GM12878 (cell line): ENCODE results near the gene NCOA4. TPM values are rescaled to one million over a fixed set of nuclear protein-coding genes. Genes with fewer than 3 reads are reported as not detected.

Experiments used
- ATAC-seq: fragments of 200-7000 bp; cut with Tn5 transposase; 3 replicates; pipeline ENCODE4 v1.9.1; 2020; ENCODE audit warnings: mild to moderate bottlenecking, moderate library complexity
- BruUV-seq: library from RNA; stranded (reverse); fragments of 400-500 nt; replicated peaks from 2 replicates; lab custom pipeline; 2021; lab: Mats Ljungman, UMichigan
- CTCF ChIA-PET: fragments of 300-600 bp; sonication (Branson Sonifier 250); formaldehyde crosslinking; extraction: SDS; loops from one replicate; lab custom pipeline; 2021; ENCODE audit warnings: inconsistent platforms; lab: Yijun Ruan, JAX
- POLR2A ChIA-PET: fragments of 350-600 bp; formaldehyde crosslinking; extraction: SDS; loops from one replicate; lab custom pipeline; 2021; ENCODE audit warnings: inconsistent platforms; lab: Charles Lee
- RAD21 ChIA-PET: fragments of 300-600 bp; sonication (Branson Sonifier 250); formaldehyde crosslinking; loops from one replicate; lab custom pipeline; 2023; ENCODE audit warnings: antibody characterized with exemption; ENCODE audit not compliant: unreplicated experiment; lab: Charles Lee
- SMC1A ChIA-PET: fragments of 300-600 bp; sonication (Branson Sonifier 250); formaldehyde crosslinking; loops from one replicate; lab custom pipeline; 2023; ENCODE audit not compliant: unreplicated experiment, uncharacterized antibody; lab: Charles Lee
- DNase-seq: peaks from one replicate; pipeline ENCODE4 v3.0.0-alpha.2; 2011; ENCODE audit warnings: low read depth, low spot score
- FAIRE-seq: peaks from 3 replicates; lab custom pipeline; 2011; peaks lifted over from hg19 to GRCh38; lab: Jason Lieb, UNC
- H2AFZ ChIP-seq: 2 replicates; pipeline ENCODE4 v1.6.0; 2011; ENCODE audit warnings: low read depth, low read length, control low read depth; ENCODE audit not compliant: control insufficient read depth
- H3K27ac ChIP-seq: 2 replicates; pipeline ENCODE4 v1.5.1; 2011; ENCODE audit warnings: control low read depth; ENCODE audit not compliant: control insufficient read depth, insufficient read depth
- H3K27me3 ChIP-seq, 2 experiments: replicated peaks in 1 of 2; 2 replicates each; pipeline versions ENCODE4 v1.6.0 to v1.6.1; 2011; ENCODE audit warnings: low read length in 1 of 2; ENCODE audit not compliant: control insufficient read depth in 2 of 2, insufficient read depth in 2 of 2
- H3K36me3 ChIP-seq, 2 experiments: 2 replicates each; pipeline ENCODE4 v1.5.1; 2011; ENCODE audit warnings: low read length in 1 of 2; ENCODE audit not compliant: control insufficient read depth in 2 of 2, insufficient read depth in 2 of 2
- H3K4me1 ChIP-seq: 2 replicates; pipeline ENCODE4 v1.6.1; 2011; ENCODE audit warnings: mild to moderate bottlenecking, low read length, moderate library complexity, mixed read lengths; ENCODE audit not compliant: control insufficient read depth, insufficient read depth
- H3K4me2 ChIP-seq: 2 replicates; pipeline ENCODE4 v1.6.0; 2011; ENCODE audit warnings: control low read depth; ENCODE audit not compliant: control insufficient read depth, insufficient read depth
- H3K4me3 ChIP-seq: fragments of 200-600 bp; sonication (generic); 2 replicates; pipeline ENCODE4 v1.5.1; 2016
- H3K79me2 ChIP-seq: 2 replicates; pipeline ENCODE4 v1.6.0; 2011; ENCODE audit warnings: low read length; ENCODE audit not compliant: control insufficient read depth, insufficient read depth
- H3K9ac ChIP-seq: 2 replicates; pipeline ENCODE4 v1.8.0; 2011; ENCODE audit warnings: low read length, control low read depth, mixed read lengths; ENCODE audit not compliant: control insufficient read depth, insufficient read depth
- H3K9me3 ChIP-seq: replicated peaks from 3 replicates; pipeline ENCODE4 v1.5.1; 2011; ENCODE audit warnings: mild to moderate bottlenecking, low read length; ENCODE audit not compliant: control insufficient read depth, insufficient read depth
- H4K20me1 ChIP-seq: 2 replicates; pipeline ENCODE4 v1.6.0; 2011; ENCODE audit not compliant: control insufficient read depth, insufficient read depth
- GABPA ChIP-seq: IDR thresholded peaks from 2 replicates; pipeline ENCODE4 v1.6.1; 2014; ENCODE audit warnings: antibody characterized with exemption, low read depth, mild to moderate bottlenecking, inconsistent platforms
- JUND ChIP-seq: IDR thresholded peaks from 2 replicates; pipeline ENCODE4 v1.6.1; 2012; ENCODE audit warnings: low read depth, mild to moderate bottlenecking, low read length, improper control_type of control experiment, moderate library complexity
- MLLT1 ChIP-seq: fragments of 450-650 bp; IDR thresholded peaks from 2 replicates; pipeline ENCODE4 v1.6.1; 2016; ENCODE audit warnings: mild to moderate bottlenecking
- WRNIP1 ChIP-seq: IDR thresholded peaks from 2 replicates; pipeline ENCODE4 v1.6.1; 2011; ENCODE audit warnings: low read depth, low read length, improper control_type of control experiment, borderline replicate concordance
- WGBS: methylation state at CpG from one replicate; pipeline ENCODE4 v1.1.6; 2016; ENCODE audit warnings: low lambda C conversion rate; ENCODE audit not compliant: insufficient replicate concordance, insufficient coverage; ENCODE audit errors: missing lambda C conversion rate; 5-methylcytosine and 5-hydroxymethylcytosine counted together
- in situ Hi-C: fragments of 300-500 bp; cut with MboI; formaldehyde crosslinking; loops from 9 replicates; pipeline ENCODE4 v1.14.3; 2018; ENCODE audit warnings: mixed read lengths
- intact Hi-C: fragments of 100-400 bp; cut with micrococcal nuclease; formaldehyde crosslinking; loops from one replicate; pipeline ENCODE4 v1.14.2; 2022; ENCODE audit not compliant: unreplicated experiment
- polyA plus RNA-seq, 11 experiments: library from polyadenylated mRNA; depleted of rRNA in 4 of 11; unstranded in 6 of 11; stranded (reverse) in 5 of 11; fragments of >200 nt; fragmentation: Nextera tagmentation in 4 of 11; fragmentation: Illumina TruSeq in 1 of 11; extraction: Ambion mirVana in 4 of 11; extraction: Trizol in 1 of 11; gene quantifications; 1 replicate in 1 of 11; 2 replicates in 10 of 11; pipeline versions ENCODE4 v1.2.1 to v1.2.3, GENCODE V29; 2011 to 2016; ENCODE audit warnings: inconsistent platforms in 2 of 11, missing spikeins in 2 of 11, low read depth in 1 of 11
- total RNA-seq, 4 experiments: library from RNA; depleted of rRNA in 3 of 4; stranded (reverse); fragments of >200 nt in 3 of 4; fragmentation: Illumina TruSeq in 1 of 4; extraction: Trizol in 1 of 4; gene quantifications; 2 replicates each; pipeline versions ENCODE4 v1.2.1 to v1.2.3, GENCODE V29; 2013 to 2021
- TF ChIP-seq, protein P1 (sequence below): fragments of 450-650 bp; IDR thresholded peaks from 2 replicates; pipeline ENCODE4 v1.6.1; 2014; ENCODE audit warnings: mild to moderate bottlenecking
- TF ChIP-seq, protein P2 (sequence below): fragments of 450-650 bp; IDR thresholded peaks from 2 replicates; pipeline ENCODE4 v1.6.1; 2018; ENCODE audit warnings: mild to moderate bottlenecking, low read depth, moderate library complexity; ENCODE audit not compliant: partially characterized antibody
- TF ChIP-seq, protein P3 (sequence below): fragments of 450-650 bp; IDR thresholded peaks from 2 replicates; pipeline ENCODE4 v1.6.1; 2018; ENCODE audit warnings: borderline replicate concordance, mild to moderate bottlenecking; ENCODE audit not compliant: partially characterized antibody

Gene NCOA4
- total and polyA plus RNA-seq, 10 of the 15 experiments (the other 5 are each of a cell fraction or from before 2014, with no cell fraction given) = 57.5 to 119 (median 100) TPM

GRCh38 chr10:46014206-46014605 lies 16.2 kb downstream of the NCOA4 start (continued):
- TF ChIP-seq, protein P1, sequence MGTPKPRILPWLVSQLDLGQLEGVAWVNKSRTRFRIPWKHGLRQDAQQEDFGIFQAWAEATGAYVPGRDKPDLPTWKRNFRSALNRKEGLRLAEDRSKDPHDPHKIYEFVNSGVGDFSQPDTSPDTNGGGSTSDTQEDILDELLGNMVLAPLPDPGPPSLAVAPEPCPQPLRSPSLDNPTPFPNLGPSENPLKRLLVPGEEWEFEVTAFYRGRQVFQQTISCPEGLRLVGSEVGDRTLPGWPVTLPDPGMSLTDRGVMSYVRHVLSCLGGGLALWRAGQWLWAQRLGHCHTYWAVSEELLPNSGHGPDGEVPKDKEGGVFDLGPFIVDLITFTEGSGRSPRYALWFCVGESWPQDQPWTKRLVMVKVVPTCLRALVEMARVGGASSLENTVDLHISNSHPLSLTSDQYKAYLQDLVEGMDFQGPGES = no peak
- TF ChIP-seq, protein P2, sequence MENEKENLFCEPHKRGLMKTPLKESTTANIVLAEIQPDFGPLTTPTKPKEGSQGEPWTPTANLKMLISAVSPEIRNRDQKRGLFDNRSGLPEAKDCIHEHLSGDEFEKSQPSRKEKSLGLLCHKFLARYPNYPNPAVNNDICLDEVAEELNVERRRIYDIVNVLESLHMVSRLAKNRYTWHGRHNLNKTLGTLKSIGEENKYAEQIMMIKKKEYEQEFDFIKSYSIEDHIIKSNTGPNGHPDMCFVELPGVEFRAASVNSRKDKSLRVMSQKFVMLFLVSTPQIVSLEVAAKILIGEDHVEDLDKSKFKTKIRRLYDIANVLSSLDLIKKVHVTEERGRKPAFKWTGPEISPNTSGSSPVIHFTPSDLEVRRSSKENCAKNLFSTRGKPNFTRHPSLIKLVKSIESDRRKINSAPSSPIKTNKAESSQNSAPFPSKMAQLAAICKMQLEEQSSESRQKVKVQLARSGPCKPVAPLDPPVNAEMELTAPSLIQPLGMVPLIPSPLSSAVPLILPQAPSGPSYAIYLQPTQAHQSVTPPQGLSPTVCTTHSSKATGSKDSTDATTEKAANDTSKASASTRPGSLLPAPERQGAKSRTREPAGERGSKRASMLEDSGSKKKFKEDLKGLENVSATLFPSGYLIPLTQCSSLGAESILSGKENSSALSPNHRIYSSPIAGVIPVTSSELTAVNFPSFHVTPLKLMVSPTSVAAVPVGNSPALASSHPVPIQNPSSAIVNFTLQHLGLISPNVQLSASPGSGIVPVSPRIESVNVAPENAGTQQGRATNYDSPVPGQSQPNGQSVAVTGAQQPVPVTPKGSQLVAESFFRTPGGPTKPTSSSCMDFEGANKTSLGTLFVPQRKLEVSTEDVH = no peak
- TF ChIP-seq, protein P3, sequence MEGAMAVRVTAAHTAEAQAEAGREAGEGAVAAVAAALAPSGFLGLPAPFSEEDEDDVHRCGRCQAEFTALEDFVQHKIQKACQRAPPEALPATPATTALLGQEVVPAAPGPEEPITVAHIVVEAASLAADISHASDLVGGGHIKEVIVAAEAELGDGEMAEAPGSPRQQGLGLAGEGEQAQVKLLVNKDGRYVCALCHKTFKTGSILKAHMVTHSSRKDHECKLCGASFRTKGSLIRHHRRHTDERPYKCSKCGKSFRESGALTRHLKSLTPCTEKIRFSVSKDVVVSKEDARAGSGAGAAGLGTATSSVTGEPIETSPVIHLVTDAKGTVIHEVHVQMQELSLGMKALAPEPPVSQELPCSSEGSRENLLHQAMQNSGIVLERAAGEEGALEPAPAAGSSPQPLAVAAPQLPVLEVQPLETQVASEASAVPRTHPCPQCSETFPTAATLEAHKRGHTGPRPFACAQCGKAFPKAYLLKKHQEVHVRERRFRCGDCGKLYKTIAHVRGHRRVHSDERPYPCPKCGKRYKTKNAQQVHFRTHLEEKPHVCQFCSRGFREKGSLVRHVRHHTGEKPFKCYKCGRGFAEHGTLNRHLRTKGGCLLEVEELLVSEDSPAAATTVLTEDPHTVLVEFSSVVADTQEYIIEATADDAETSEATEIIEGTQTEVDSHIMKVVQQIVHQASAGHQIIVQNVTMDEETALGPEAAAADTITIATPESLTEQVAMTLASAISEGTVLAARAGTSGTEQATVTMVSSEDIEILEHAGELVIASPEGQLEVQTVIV = no peak
- TF ChIP-seq GABPA (no peak), JUND (no peak)

- DNase-seq (no peak), ATAC-seq (no peak)
- peaks cover 12 to 49% of the 10 kb centered on the region in 2 experiments for H3K36me3 ChIP-seq
- H3K4me2 ChIP-seq = no peak overlapping the region
- BruUV-seq = no TSS peak
- no peak overlapping the region for H3K9ac ChIP-seq
- POLR2A ChIA-PET = no interaction called here
- H3K9me3 ChIP-seq = no peaks in the 10 kb centered on the region
- no peaks in the 10 kb centered on the region for H3K4me1 ChIP-seq
- 99% methylated on average over 3 of the region's 3 CpGs for whole genome bisulfite sequencing
- intact Hi-C loops = no loop called here
- H2AFZ ChIP-seq = no peak overlapping the region
- no peaks in the 10 kb centered on the region for H4K20me1 ChIP-seq
- no peak overlapping the region for H3K27ac ChIP-seq
- TF ChIP-seq WRNIP1 (no peak), MLLT1 (no peak)
- TF ChIP-seq, all 136 proteins: peak for 0
- RAD21 ChIA-PET = interaction anchor here (0.9 kb wide), 1 partner anchor 15 kb away, joined by 3 read pairs; no protein-coding TSS in a partner anchor
- Histone ChIP-seq H3K27me3 (no peaks in the 10 kb centered on the region), H3K4me3 (no peak overlapping the region), H3K79me2 (peaks cover 16% of the 10 kb centered on the region)
- no peak for FAIRE-seq
- CTCF ChIA-PET = interaction anchor here (1.8 kb wide), 1 partner anchor 14 kb away, joined by 4 read pairs; no protein-coding TSS in a partner anchor
- in situ Hi-C loops = no loop called here
- SMC1A ChIA-PET = no interaction called here
These were observed 17.7 kb downstream of the NCOA4 start for GRCh38 chr10:46012746-46013145.
